HG03575 (cell line): Measurements from ENCODE around the gene SRPK2.
"Not testable (repeated sequence)": the region's sequence is repeated elsewhere in the genome, so short reads cannot be mapped to it uniquely, and the experiment has no call there.

Experiments used
- ATAC-seq: cut with Tn5 transposase; IDR thresholded peaks from one replicate; pipeline ENCODE4 v1.9.1; 2021; ENCODE audit not compliant: unreplicated experiment, insufficient number of reproducible peaks, low FRiP score; ENCODE audit errors: extremely low read depth

The SRPK2 gene

GRCh38 chr7:105315357-105315756, 73.4 kb downstream of the SRPK2 start:
- ATAC-seq: no peak

GRCh38 chr7:105309235-105310169, 79.2 kb downstream of the SRPK2 start:
- ATAC-seq: no peak

DNA sequence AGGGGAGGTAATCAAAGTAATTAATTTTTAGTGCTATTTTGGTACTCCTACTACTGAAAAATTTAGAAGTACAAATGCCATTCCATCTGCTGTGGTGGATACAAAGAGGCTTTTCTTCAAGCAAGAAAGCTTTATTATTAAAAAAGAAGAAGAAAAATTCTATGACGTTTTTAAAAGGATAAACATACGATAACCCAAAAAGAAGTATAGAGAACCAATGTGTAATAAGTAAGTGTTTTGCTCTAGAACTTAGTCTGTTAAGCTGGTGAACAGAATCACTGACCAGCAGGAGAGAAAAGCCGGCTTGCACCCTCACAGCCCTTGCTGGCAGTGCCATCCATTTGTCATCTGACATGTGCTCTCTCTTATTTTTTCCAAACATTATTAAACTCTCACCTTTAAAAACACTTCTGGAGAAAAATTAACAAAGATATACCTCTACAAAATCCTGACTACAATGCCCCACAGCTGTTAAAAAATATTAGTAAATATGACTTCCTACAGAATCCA, 81.5 kb downstream of the SRPK2 start:
- ATAC-seq: no peak

DNA sequence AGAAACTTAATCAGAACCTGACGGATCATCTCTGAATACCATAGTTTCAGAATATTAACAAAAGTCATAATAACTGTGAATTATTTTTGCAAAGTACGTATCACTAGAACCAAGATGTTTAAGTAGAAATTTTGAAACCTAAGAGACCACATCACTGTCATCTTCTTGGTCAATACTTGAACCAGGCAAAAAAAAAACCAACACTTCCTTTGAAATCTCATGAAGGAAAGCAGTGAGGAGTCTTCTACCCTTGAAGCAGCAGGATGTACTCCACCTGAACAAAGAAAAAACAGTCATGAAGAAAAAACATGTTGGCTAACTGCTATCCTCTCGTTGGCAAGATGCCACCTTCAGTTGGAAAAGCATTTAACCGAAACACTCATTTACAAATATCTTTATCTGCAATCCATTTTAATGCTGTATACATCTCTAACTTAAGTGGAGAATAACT, 82.4 kb downstream of the SRPK2 start:
- ATAC-seq: no peak

GRCh38 chr7:105305633-105306032, 83.1 kb downstream of the SRPK2 start:
- no peak for ATAC-seq

GRCh38 chr7:105304040-105304895, 84.5 kb downstream of the SRPK2 start:
- ATAC-seq: peak; percentile 54

DNA sequence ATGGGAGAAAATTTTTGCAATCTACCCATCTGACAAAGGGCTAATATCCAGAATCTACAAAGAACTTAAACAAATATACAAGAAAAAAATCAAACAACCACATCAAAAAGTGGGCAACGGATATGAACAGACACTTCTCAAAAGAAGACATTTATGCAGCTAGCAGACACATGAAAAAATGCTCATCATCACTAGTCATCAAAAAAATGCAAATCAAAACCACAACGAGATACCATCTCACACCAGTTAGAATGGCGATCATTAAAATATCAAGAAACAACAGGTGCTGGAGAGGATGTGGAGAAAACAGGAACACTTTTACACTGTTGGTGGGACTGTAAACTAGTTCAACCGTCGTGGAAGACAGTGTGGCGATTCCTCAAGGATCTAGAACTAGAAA, 88.1 kb downstream of the SRPK2 start:
- not testable (repeated sequence) for ATAC-seq

GRCh38 chr7:105298439-105298894, 90.3 kb downstream of the SRPK2 start:
- ATAC-seq: peak; percentile 82

DNA sequence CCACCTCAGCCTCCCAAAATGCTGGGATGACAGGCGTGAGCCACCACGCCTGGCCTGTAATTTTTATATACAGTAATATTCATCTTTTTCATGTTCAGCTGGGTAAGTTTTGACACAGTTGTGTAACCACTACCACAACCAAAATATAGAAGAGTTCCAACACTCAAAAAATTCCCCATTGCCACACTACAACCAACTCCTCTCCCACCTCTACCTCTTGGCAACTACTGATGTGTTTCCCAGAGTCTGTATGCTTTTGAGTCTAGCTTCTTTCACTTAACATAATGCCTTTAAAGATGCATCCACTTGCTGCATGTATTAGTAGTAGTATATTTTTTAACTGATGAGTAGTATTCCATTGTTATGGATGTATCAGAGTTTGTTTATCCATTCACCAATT, 90.7 kb downstream of the SRPK2 start:
- no peak for ATAC-seq

GRCh38 chr7:105297309-105297708, 91.4 kb downstream of the SRPK2 start:
- no peak for ATAC-seq

DNA sequence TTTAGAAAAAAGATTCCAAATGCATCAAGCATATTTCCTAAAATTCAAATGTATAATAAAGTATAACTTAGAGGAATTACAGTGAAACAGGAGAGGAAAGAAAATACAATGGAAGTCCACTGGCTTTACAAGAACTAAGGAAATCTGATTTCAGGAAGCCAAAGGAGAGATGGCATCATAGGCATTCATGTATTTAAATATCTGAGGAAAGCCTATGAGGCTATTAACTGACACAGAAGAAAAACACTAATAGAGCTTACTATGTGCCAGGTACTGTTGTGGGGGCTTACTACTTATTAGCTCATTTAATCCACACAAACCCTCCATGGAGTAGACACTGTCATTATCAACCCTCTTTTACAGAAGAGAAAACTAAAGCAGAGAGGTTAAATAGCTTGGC, 92.2 kb downstream of the SRPK2 start:
- ATAC-seq: no peak

DNA sequence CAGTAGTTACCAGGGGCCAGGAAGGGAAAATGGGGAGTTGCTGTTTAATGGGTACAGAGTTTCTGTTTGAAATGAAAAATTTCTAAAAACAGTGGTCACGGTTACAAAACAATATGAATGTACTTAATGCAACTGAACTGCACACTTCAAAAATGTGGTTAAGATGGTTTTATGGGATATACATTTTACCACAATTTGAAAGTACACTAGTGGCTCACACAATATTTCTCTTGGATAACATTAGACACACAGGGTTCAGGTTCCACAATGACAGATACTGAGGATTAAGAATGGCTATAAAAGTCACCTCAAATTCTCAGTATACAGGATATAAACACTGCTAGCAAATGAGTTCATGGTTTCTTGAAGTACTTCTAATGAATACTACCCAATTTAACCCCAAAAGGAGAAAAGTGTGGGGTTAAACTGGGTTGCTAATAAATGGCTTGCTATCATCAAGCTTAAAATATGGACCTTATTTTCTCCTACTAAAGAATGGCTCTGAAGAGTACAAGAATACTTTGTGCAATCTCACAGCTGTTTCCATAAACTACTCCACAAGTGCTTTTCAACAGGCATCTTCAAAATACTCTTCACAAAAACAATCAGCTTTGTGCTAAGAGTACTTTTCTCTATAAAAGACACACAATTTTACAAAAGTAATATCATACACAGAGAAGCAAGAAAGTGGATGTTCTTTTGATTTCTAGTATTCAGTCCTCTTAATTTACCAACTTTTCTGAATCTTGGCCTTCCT, 92.9 kb downstream of the SRPK2 start:
- no peak for ATAC-seq

DNA sequence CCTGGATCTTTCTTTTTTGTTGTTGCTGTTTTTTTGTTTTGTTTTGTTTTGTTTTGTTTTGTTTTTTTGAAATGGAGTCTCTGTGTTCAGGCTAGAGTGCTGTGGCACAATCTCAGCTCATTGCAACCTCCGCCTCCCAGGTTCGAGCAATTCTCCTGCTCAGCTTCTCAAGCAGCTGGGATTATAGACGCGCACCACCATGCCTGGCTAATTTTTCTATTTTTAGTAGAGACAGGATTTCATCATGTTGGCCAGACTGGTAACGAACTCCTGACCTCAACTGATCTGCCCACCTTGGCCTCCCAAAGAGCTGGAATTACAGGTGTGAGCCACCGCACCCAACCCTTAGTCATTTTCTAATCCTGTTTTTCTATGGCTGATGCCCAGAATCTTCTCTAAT, 94.2 kb downstream of the SRPK2 start:
- ATAC-seq: not testable (repeated sequence)

GRCh38 chr7:105289704-105290103, 99.0 kb downstream of the SRPK2 start:
- ATAC-seq: no peak

- no peak for ATAC-seq
Observed at GRCh38 chr7:105286441-105286840, 102.3 kb downstream of the SRPK2 start.

GRCh38 chr7:105285118-105285874, 103.4 kb downstream of the SRPK2 start:
- no peak for ATAC-seq

- ATAC-seq: no peak
Observed at GRCh38 chr7:105284014-105284413, 104.7 kb downstream of the SRPK2 start.

GRCh38 chr7:105281966-105282365, 106.8 kb downstream of the SRPK2 start:
- no peak for ATAC-seq
